GM12873 (cell line): ENCODE measurements around the gene CHRNA5.

Experiments
- CTCF ChIP-seq: IDR thresholded peaks from 2 replicates; pipeline ENCODE4 v1.5.1; 2012; ENCODE audit warnings: low read depth, mild to moderate bottlenecking, moderate library complexity, low read length, control low read depth; ENCODE audit not compliant: insufficient read depth; ENCODE audit errors: missing control alignments

The CHRNA5 gene

GRCh38 chr15:78618490-78618934 lies 53.2 kb downstream of the CHRNA5 start:
- TF ChIP-seq CTCF, result peak; percentile 83

- TF ChIP-seq CTCF, result no peak
Observed at GRCh38 chr15:78619022-78619950, 54.0 kb downstream of the CHRNA5 start.

GRCh38 chr15:78620021-78620526 lies 54.8 kb downstream of the CHRNA5 start:
- TF ChIP-seq CTCF, result no peak

GRCh38 chr15:78620527-78621421 lies 55.5 kb downstream of the CHRNA5 start, which contains the start of gene CHRNA3:
TSS of gene CHRNA3 (minus strand) at chr15:78620996. CDS start at chr15:78620794, 202 bp downstream.
- TF ChIP-seq CTCF, result no peak

- TF ChIP-seq CTCF, result no peak
Observed at GRCh38 chr15:78621810-78622402, 56.6 kb downstream of the CHRNA5 start.

GRCh38 chr15:78623786-78624497 lies 58.6 kb downstream of the CHRNA5 start:
- TF ChIP-seq CTCF, result no peak
